H1 (cell line): ENCODE data around the gene CILP. TPM values are rescaled to one million over a fixed set of nuclear protein-coding genes. Genes with fewer than 3 reads are reported as not detected.

Experiments
- CTCF ChIA-PET: fragments of 300-600 bp; sonication (Branson Sonifier 250); formaldehyde crosslinking; loops from one replicate; lab custom pipeline; 2021; ENCODE audit not compliant: partially characterized antibody; lab: Charles Lee
- POLR2A ChIA-PET: fragments of 300-600 bp; sonication (Branson Sonifier 250); formaldehyde crosslinking; loops from one replicate; lab custom pipeline; 2021; ENCODE audit warnings: inconsistent platforms; ENCODE audit not compliant: partially characterized antibody; lab: Charles Lee
- DNase-seq, 2 experiments: peaks; one replicate each; pipeline versions ENCODE4 v3.0.0 to v3.0.0-alpha.2; 2010 to 2022; ENCODE audit warnings: low spot score in 2 of 2, low read depth in 1 of 2, mixed read lengths in 1 of 2
- FAIRE-seq: peaks from 2 replicates; lab custom pipeline; 2011; peaks lifted over from hg19 to GRCh38; lab: Jason Lieb, UNC
- H2AFZ ChIP-seq: 2 replicates; pipeline ENCODE4 v1.8.1; 2012; ENCODE audit warnings: low read length, inconsistent platforms
- H2AK5ac ChIP-seq: 2 replicates; pipeline ENCODE4 v1.6.1; 2013; ENCODE audit warnings: low read depth, low read length
- H2BK120ac ChIP-seq: replicated peaks from 2 replicates; pipeline ENCODE3; 2013; ENCODE audit warnings: low read depth, low read length, inconsistent platforms
- H2BK12ac ChIP-seq: 2 replicates; pipeline ENCODE4 v1.6.1; 2013; ENCODE audit warnings: low read depth, low read length
- H2BK15ac ChIP-seq: 2 replicates; pipeline ENCODE4 v1.6.1; 2013; ENCODE audit warnings: low read length
- H2BK20ac ChIP-seq: 2 replicates; pipeline ENCODE4 v1.6.1; 2013; ENCODE audit warnings: low read length
- H2BK5ac ChIP-seq: 2 replicates; pipeline ENCODE4 v1.6.1; 2013; ENCODE audit warnings: low read depth, low read length
- H3K14ac ChIP-seq: 2 replicates; pipeline ENCODE4 v1.6.1; 2013; ENCODE audit warnings: inconsistent platforms; ENCODE audit not compliant: insufficient read length
- H3K18ac ChIP-seq: 2 replicates; pipeline ENCODE4 v1.6.1; 2013; ENCODE audit warnings: low read length; ENCODE audit errors: extremely low read depth
- H3K23ac ChIP-seq: 2 replicates; pipeline ENCODE4 v1.6.1; 2013; ENCODE audit warnings: inconsistent platforms; ENCODE audit not compliant: insufficient read length
- H3K23me2 ChIP-seq: 2 replicates; pipeline ENCODE4 v1.6.1; 2013; ENCODE audit warnings: low read depth, low read length
- H3K27ac ChIP-seq: 2 replicates; pipeline ENCODE4 v1.6.1; 2011; ENCODE audit warnings: low read depth, low read length, inconsistent platforms
- H3K27me3 ChIP-seq, 4 experiments: replicated peaks in 1 of 4; 1 replicate in 1 of 4; 2 replicates in 3 of 4; pipeline versions ENCODE4 v1.6.1 to v1.8.1; 2011 to 2013; ENCODE audit warnings: low read length in 3 of 4, mild to moderate bottlenecking in 3 of 4, inconsistent platforms in 2 of 4, mixed read lengths in 2 of 4, moderate library complexity in 1 of 4; ENCODE audit not compliant: control insufficient read depth in 3 of 4, insufficient read depth in 3 of 4; ENCODE audit errors: extremely low read depth in 1 of 4
- H3K36me3 ChIP-seq, 4 experiments: 2 replicates each; pipeline versions ENCODE4 v1.6.1 to v1.8.1; 2011 to 2013; ENCODE audit warnings: mild to moderate bottlenecking in 4 of 4, low read length in 3 of 4, moderate library complexity in 2 of 4, control low read depth in 1 of 4, inconsistent platforms in 1 of 4; ENCODE audit not compliant: insufficient read depth in 4 of 4, control insufficient read depth in 2 of 4
- H3K4ac ChIP-seq: replicated peaks from 2 replicates; pipeline ENCODE3; 2013; ENCODE audit warnings: low read length, low read depth, mixed read lengths, inconsistent platforms; ENCODE audit not compliant: insufficient read length
- H3K4me1 ChIP-seq, 4 experiments: replicated peaks in 1 of 4; 1 replicate in 1 of 4; 2 replicates in 3 of 4; pipeline versions ENCODE4 v1.6.1 to v1.8.1; 2011 to 2013; ENCODE audit warnings: low read length in 3 of 4, inconsistent platforms in 2 of 4, mixed read lengths in 1 of 4; ENCODE audit not compliant: insufficient read depth in 4 of 4, control insufficient read depth in 3 of 4
- H3K4me2 ChIP-seq, 2 experiments: 2 replicates each; pipeline versions ENCODE4 v1.6.1 to v1.8.1; 2011 to 2013; ENCODE audit warnings: low read depth in 2 of 2, low read length in 2 of 2, control low read depth in 1 of 2, inconsistent platforms in 1 of 2, mild to moderate bottlenecking in 1 of 2; ENCODE audit not compliant: insufficient read depth in 1 of 2
- H3K4me3 ChIP-seq, 4 experiments: fragments of 200-600, 300-600 bp in 1 of 4; sonication (generic), shearing (Covaris generic), sonication (Bioruptor Twin) in 1 of 4; 2 replicates each; pipeline versions ENCODE4 v1.5.1 to v1.8.1; 2011 to 2016; ENCODE audit warnings: low read length in 4 of 4, low read depth in 3 of 4, control low read depth in 2 of 4, inconsistent platforms in 2 of 4, mild to moderate bottlenecking in 2 of 4, mixed read lengths in 1 of 4, moderate library complexity in 1 of 4; ENCODE audit not compliant: insufficient read depth in 2 of 4; ENCODE audit errors: extremely low read depth in 1 of 4
- H3K56ac ChIP-seq: replicated peaks from 2 replicates; pipeline ENCODE3; 2013; ENCODE audit warnings: low read depth, mild to moderate bottlenecking, mixed read lengths, low read length, inconsistent platforms; ENCODE audit not compliant: insufficient read length
- H3K79me1 ChIP-seq: 2 replicates; pipeline ENCODE4 v1.6.1; 2013; ENCODE audit warnings: low read depth, low read length, control low read depth
- H3K79me2 ChIP-seq, 2 experiments: 2 replicates each; pipeline versions ENCODE4 v1.6.1 to v1.8.1; 2012 to 2013; ENCODE audit warnings: low read length in 2 of 2, mild to moderate bottlenecking in 2 of 2, inconsistent platforms in 1 of 2; ENCODE audit not compliant: insufficient read depth in 2 of 2, control insufficient read depth in 1 of 2
- H3K9ac ChIP-seq, 4 experiments: replicated peaks in 1 of 4; 1 replicate in 1 of 4; 2 replicates in 3 of 4; pipeline versions ENCODE4 v1.6.1 to v1.8.1; 2011 to 2013; ENCODE audit warnings: low read depth in 3 of 4, low read length in 3 of 4, control low read depth in 2 of 4, mild to moderate bottlenecking in 2 of 4, moderate library complexity in 2 of 4, inconsistent platforms in 1 of 4; ENCODE audit errors: extremely low read depth in 1 of 4
- H3K9me3 ChIP-seq, 2 experiments: 2 replicates each; pipeline versions ENCODE4 v1.6.1 to v1.8.1; 2012 to 2013; ENCODE audit warnings: mild to moderate bottlenecking in 2 of 2, moderate library complexity in 2 of 2, control low read depth in 1 of 2, inconsistent platforms in 1 of 2, low read depth in 1 of 2, low read length in 1 of 2, mixed read lengths in 1 of 2; ENCODE audit not compliant: insufficient read depth in 2 of 2
- H4K20me1 ChIP-seq, 2 experiments: replicated peaks in 1 of 2; 2 replicates each; pipeline versions ENCODE3 to v1.8.1; 2011 to 2013; ENCODE audit warnings: inconsistent platforms in 2 of 2, low read length in 2 of 2, mild to moderate bottlenecking in 1 of 2; ENCODE audit not compliant: insufficient read depth in 2 of 2, control insufficient read depth in 1 of 2
- H4K5ac ChIP-seq: 2 replicates; pipeline ENCODE4 v1.6.1; 2013; ENCODE audit warnings: low read length, low read depth, mixed read lengths, inconsistent platforms; ENCODE audit not compliant: insufficient read length
- H4K8ac ChIP-seq: 2 replicates; pipeline ENCODE4 v1.8.0; 2013; ENCODE audit warnings: mild to moderate bottlenecking, moderate library complexity, low read length, inconsistent platforms; ENCODE audit not compliant: insufficient read depth; ENCODE audit errors: extremely low read depth
- H4K91ac ChIP-seq: replicated peaks from 2 replicates; pipeline ENCODE3; 2013; ENCODE audit warnings: low read length, mixed read lengths, inconsistent platforms; ENCODE audit not compliant: insufficient read length
- E2F6 ChIP-seq: IDR thresholded peaks from 2 replicates; pipeline ENCODE4 v1.6.1; 2012; ENCODE audit warnings: inconsistent platforms
- JUN ChIP-seq: IDR thresholded peaks from 2 replicates; pipeline ENCODE4 v1.6.1; 2011; ENCODE audit warnings: low read depth, mild to moderate bottlenecking, improper control_type of control experiment, low read length
- NANOG ChIP-seq: IDR thresholded peaks from 2 replicates; pipeline ENCODE4 v1.6.1; 2011; ENCODE audit warnings: low read length, low read depth, mild to moderate bottlenecking, inconsistent platforms; ENCODE audit not compliant: insufficient read depth, poor library complexity, severe bottlenecking
- PHF8 ChIP-seq: fragments of 200-600 bp; sonication (generic); conservative IDR thresholded peaks from 2 replicates; pipeline ENCODE4 v1.7.1; 2012; ENCODE audit warnings: low read depth, mild to moderate bottlenecking, inconsistent platforms, low read length, moderate library complexity
- POLR2AphosphoS5 ChIP-seq: IDR thresholded peaks from 2 replicates; pipeline ENCODE4 v1.6.1; 2011; ENCODE audit warnings: low read depth, low read length
- WGBS, 2 experiments: shearing (Covaris generic) in 1 of 2; methylation state at CpG; one replicate each; pipeline versions ENCODE4 v1.1.6 to v1.1.7; 2013 to 2015; ENCODE audit warnings: low lambda C conversion rate in 2 of 2, mixed read lengths in 2 of 2, inconsistent platforms in 1 of 2, low coverage in 1 of 2, missing lambda C conversion rate in 1 of 2; ENCODE audit not compliant: insufficient replicate concordance in 2 of 2, insufficient coverage in 1 of 2, insufficient read length in 1 of 2; ENCODE audit errors: extremely low coverage in 1 of 2, missing lambda C conversion rate in 1 of 2; 5-methylcytosine and 5-hydroxymethylcytosine counted together
- polyA plus RNA-seq, 7 experiments: library from polyadenylated mRNA; depleted of rRNA in 3 of 7; stranded (reverse) in 5 of 7; unstranded in 2 of 7; fragments of >200 nt in 5 of 7; fragments of 200-250 nt in 2 of 7; gene quantifications; 1 replicate in 5 of 7; 2 replicates in 1 of 7; 4 replicates in 1 of 7; pipeline versions ENCODE4 v1.2.1 to v1.2.3, GENCODE V29; 2011 to 2013; ENCODE audit warnings: missing spikeins in 2 of 7, mixed read lengths in 2 of 7
- total RNA-seq: library from RNA; stranded (reverse); fragmentation: NEBNext Ultra II Directional; extraction: Animal tissue kit (Norgen Biotek cat#: 25700); gene quantifications from 2 replicates; pipeline ENCODE4 v1.2.1, GENCODE V29; 2021

The CILP gene
- total and polyA plus RNA-seq, 2 of the 8 experiments (the other 6 are each of a cell fraction or from before 2014, with no cell fraction given): 0.02 TPM; not detected in 1

DNA sequence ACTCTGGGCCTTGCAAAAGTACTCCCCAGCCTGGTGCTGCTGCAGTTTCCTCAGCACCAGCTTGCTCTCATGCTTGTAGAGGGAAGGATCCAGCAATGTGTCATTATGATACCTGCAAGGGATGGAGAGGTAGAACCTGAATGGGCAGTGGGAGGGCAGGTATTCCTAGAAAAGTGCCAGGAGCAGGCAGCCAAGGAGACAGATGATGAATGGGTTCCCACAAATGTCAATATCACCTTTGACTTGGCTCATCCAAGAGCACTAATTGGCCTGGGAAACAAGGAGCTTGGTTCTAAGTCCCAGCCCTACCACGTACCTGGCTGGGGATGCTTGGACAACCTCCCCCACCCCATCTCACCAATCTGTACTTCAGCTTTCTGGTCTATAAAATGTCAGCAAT lies 9.4 kb downstream of the CILP start:
- Histone ChIP-seq H4K8ac (no peak overlapping the region), H3K18ac (no peak overlapping the region), H3K4me3 (no peak overlapping the region), H4K5ac (no peak overlapping the region), H3K4ac (no peak overlapping the region), H3K9me3 (peaks cover 2 to 3% of the 10 kb centered on the region in 2 experiments; a peak in 1 of 4 replicates), H3K56ac (no peak overlapping the region), H3K79me2 (no peaks in the 10 kb centered on the region), H3K9ac (no peak overlapping the region), H3K27me3 (no peaks in the 10 kb centered on the region), H3K4me2 (no peak overlapping the region), H3K27ac (no peak overlapping the region), H2BK12ac (no peak overlapping the region), H2AFZ (no peak overlapping the region), H3K79me1 (no peaks in the 10 kb centered on the region), H2BK120ac (no peak overlapping the region), H2BK15ac (no peak overlapping the region), H3K4me1 (no peaks in the 10 kb centered on the region), H2BK5ac (no peak overlapping the region), H3K14ac (no peak overlapping the region), H2BK20ac (no peak overlapping the region), H3K23ac (no peak overlapping the region), H3K23me2 (no peaks in the 10 kb centered on the region), H4K20me1 (no peaks in the 10 kb centered on the region), H3K36me3 (no peaks in the 10 kb centered on the region), H4K91ac (no peak overlapping the region), H2AK5ac (no peak overlapping the region)
- DNase-seq: no peak
- FAIRE-seq: no peak
- POLR2A ChIA-PET: interaction anchor here (0.8 to 2.5 kb wide), 4 partner anchors 17 to 103 kb away, joined by 3 to 7 read pairs (median 4); partner anchors contain the start of genes CLPX and RNU5B-1
- WGBS, 2 experiments: 93% methylated on average over 1 of the region's 1 CpG; no CpG with 5 or more reads in 1 of the 2 experiments
- TF ChIP-seq PHF8: no peak
- no peak for TF ChIP-seq JUN
- TF ChIP-seq E2F6: no peak
- TF ChIP-seq POLR2AphosphoS5: no peak
- TF ChIP-seq NANOG: no peak
- CTCF ChIA-PET: interaction anchor here (0.7 to 6.4 kb wide), 8 partner anchors 10 to 84 kb away, joined by 3 to 44 read pairs (median 6); partner anchors contain the start of gene CILP
